Pancreas (tissue), 10 donors: ENCODE results near the gene TSPAN9. TPM values are rescaled to one million over a fixed set of nuclear protein-coding genes. Genes with fewer than 3 reads are reported as not detected.

Experiments used
- ATAC-seq, 4 donors: fragments of 200-7000 bp; cut with Tn5 transposase; one replicate each; pipeline versions ENCODE4 v1.8.0 to v1.9.1; 2020; ENCODE audit warnings: mild to moderate bottlenecking in 4 of 4, moderate library complexity in 4 of 4
- DNase-seq, 6 donors: peaks; one replicate each; pipeline ENCODE4 v3.0.0-alpha.2; 2020
- FAIRE-seq: peaks from 2 replicates; lab custom pipeline; 2012; peaks lifted over from hg19 to GRCh38; lab: Jason Lieb, UNC
- H3K27ac ChIP-seq, 4 donors: fragments of 200-600 bp; sonication (generic); 1 replicate in 3 of 4; 2 replicates in 1 of 4; pipeline versions ENCODE4 v1.5.0 to v1.8.0; 2020
- H3K27me3 ChIP-seq, 4 donors: fragments of 200-600 bp; one replicate each; pipeline ENCODE4 v1.8.0; 2021
- H3K36me3 ChIP-seq, 3 donors: fragments of 200-600 bp; sonication (generic) in 1 of 3; one replicate each; pipeline versions ENCODE4 v1.5.0 to v1.8.0; 2020 to 2021
- H3K4me1 ChIP-seq, 3 donors: fragments of 200-600 bp; one replicate each; pipeline ENCODE4 v1.8.0; 2021
- H3K4me3 ChIP-seq, 4 donors: fragments of 200-600 bp; sonication (generic) in 2 of 4; one replicate each; pipeline versions ENCODE4 v1.5.0 to v1.8.0; 2020 to 2021
- H3K9me3 ChIP-seq, 4 donors: fragments of 200-600 bp; one replicate each; pipeline ENCODE4 v1.8.0; 2021
- CTCF ChIP-seq, 4 donors: fragments of 200-600 bp; sonication (generic) in 3 of 4; IDR thresholded peaks; one replicate each; pipeline versions ENCODE4 v1.5.0 to v1.8.0; 2021; ENCODE audit warnings: antibody characterized with exemption in 4 of 4
- WGBS, 2 donors: extraction: QIAGEN DNeasy Blood & Tissue Kit; methylation state at CpG; one replicate each; pipeline ENCODE4 v1.1.7; 2013; 5-methylcytosine and 5-hydroxymethylcytosine counted together
- intact Hi-C, 3 donors: fragments of 100-400 bp; cut with DNase I; formaldehyde crosslinking; loops; one replicate each; pipeline versions ENCODE4 v1.11.1 to v1.14.2; 2022
- polyA plus RNA-seq, 2 donors: library from polyadenylated mRNA; stranded (reverse); fragments of 200-250 nt; gene quantifications; one replicate each; pipeline ENCODE4 v1.2.3, GENCODE V29; 2013
- total RNA-seq, 6 donors: library from RNA; stranded (reverse); fragmentation: NEBNext Ultra II Directional in 4 of 6; extraction: Animal tissue kit (Norgen Biotek cat#: 25700) in 4 of 6; gene quantifications; one replicate each; pipeline versions ENCODE4 v1.2.1 to v1.2.4, GENCODE V29; 2021 to 2023
- donor health status: healthy with polysubstance abuse.
- donor health status: DM: no; HTN: no; CAD: no; lungs with moderate emphysema.
- donor health status: DM: no; HTN: no; CAD: no.
- donor health status: control.
- donor health status: control.
- donor health status: Bipolar disorder and iron deficiency.
- donor health status: DM: yes; HTN: yes; CAD: no.
- donor health status: DM: no; HTN: no; CAD: no.
- donor health status: DM: no; HTN: no; CAD: no.
- donor health status: DM: yes; HTN: yes; CAD: no.

The TSPAN9 gene
- total and polyA plus RNA-seq, 8 donors = 7.8 to 19.5 (median 13.0) TPM

DNA sequence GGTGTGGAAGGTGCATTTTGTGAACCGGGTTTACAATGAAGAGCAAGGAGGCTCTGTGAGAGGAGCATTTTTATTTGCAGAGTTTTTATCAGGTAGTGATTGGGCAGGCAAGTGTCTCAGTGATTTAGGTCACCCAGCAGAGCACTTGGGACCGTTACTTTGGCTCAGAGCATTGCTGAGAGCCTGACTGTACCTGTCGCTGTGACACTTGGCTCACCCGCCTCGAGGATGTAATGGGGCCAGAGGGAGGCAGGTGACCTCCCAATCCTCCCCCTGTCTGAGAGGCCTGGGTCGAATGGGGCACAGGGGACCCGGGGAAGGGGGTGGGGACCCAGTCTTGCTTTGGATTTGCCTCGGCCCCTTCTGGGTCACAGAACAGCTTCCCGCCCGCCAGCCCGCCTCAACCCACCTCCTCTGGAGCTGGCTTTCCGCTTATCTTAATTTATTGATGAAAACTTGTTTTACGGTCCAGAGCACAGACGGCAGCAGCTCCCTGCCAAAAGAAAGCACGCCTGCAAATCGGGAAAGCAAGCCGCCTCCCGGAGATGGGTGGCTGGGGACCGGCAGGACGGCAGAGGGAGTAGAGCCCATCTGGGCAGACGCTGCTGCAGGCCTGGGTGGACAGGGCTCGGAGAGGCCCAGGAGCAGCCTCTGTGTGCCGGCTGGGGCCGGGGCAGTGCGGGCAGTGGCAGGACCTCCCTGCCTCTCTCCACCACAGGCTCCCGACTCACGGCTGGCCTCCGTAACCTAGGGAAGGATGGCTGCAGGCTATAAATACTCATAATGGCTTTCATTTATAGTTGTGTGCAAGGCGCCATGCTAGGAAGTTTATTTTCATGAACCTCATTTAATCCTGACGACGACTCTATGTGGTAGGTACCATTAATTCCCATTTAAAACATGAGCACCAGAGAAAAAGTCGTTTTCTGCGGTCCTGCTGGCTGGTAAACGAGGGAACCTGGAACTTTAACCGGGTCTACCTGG is 187.1 kb downstream of the TSPAN9 start:
- no peaks in the 10 kb centered on the region for H3K27me3 ChIP-seq
- H3K9me3 ChIP-seq = no peaks in the 10 kb centered on the region
- DNase-seq (no peak), ATAC-seq (no peak), FAIRE-seq (no peak)
- H3K27ac ChIP-seq = no peak overlapping the region
- WGBS, 2 donors = 77 to 86% methylated on average over 35 of the region's 35 CpGs
- no peak overlapping the region for H3K4me3 ChIP-seq
- H3K36me3 ChIP-seq = no peaks in the 10 kb centered on the region
- no peak for TF ChIP-seq CTCF (IDR thresholded peaks at IDR 0.05)
- H3K4me1 ChIP-seq = no peaks in the 10 kb centered on the region
- intact Hi-C loops = no loop called here

GRCh38 chr12:3265406-3265805 is 188.2 kb downstream of the TSPAN9 start:
- no peaks in the 10 kb centered on the region for H3K4me1 ChIP-seq
- no peak for DNase-seq

GRCh38 chr12:3266638-3267037 is 189.5 kb downstream of the TSPAN9 start:
- H3K27ac ChIP-seq = no peak overlapping the region
- no peak overlapping the region for H3K4me3 ChIP-seq
- TF ChIP-seq CTCF (IDR thresholded peaks at IDR 0.05) = no peak
- WGBS, 2 donors = 82 to 90% methylated on average over 8 of the region's 8 CpGs
- ATAC-seq (no peak), FAIRE-seq (no peak), DNase-seq (no peak)
- H3K9me3 ChIP-seq = no peaks in the 10 kb centered on the region
- intact Hi-C loops = no loop called here
- no peaks in the 10 kb centered on the region for H3K4me1 ChIP-seq
- H3K27me3 ChIP-seq = no peaks in the 10 kb centered on the region
- H3K36me3 ChIP-seq = no peaks in the 10 kb centered on the region

More at GRCh38 chr12:3265406-3265805, 188.2 kb downstream of the TSPAN9 start:
- FAIRE-seq (no peak), ATAC-seq (no peak)
- no peak for TF ChIP-seq CTCF (IDR thresholded peaks at IDR 0.05)
- intact Hi-C loops = no loop called here
- H3K27ac ChIP-seq = no peak overlapping the region
- WGBS, 2 donors = 92 to 94% methylated on average over 8 of the region's 8 CpGs
- no peaks in the 10 kb centered on the region for H3K36me3 ChIP-seq
- H3K4me3 ChIP-seq = no peak overlapping the region
- H3K9me3 ChIP-seq = no peaks in the 10 kb centered on the region
- no peaks in the 10 kb centered on the region for H3K27me3 ChIP-seq

DNA sequence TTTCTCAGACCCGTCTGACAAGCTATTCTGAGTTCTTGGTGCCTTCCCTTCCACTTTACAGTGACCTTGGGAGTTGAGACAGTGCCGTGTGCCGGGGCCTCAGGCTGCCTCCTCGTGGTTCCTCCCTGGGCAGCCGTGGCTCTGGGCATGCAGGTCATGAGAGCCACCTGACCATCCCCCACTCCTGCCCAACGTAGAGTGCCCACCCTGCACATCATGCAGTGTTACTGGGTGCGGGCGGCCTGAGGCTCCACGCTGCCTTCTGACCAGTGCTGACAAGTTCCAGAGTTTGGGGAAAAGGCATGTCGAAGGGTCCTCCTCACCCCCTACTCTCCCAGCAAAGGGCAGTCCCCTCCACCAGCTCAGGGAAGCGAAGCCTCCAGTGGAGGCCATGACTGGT is 190.5 kb downstream of the TSPAN9 start:
- no peak overlapping the region for H3K27ac ChIP-seq
- H3K9me3 ChIP-seq = no peaks in the 10 kb centered on the region
- ATAC-seq (no peak), FAIRE-seq (no peak), DNase-seq (no peak)
- WGBS, 2 donors = 80 to 86% methylated on average over 11 of the region's 11 CpGs
- no peak overlapping the region for H3K4me3 ChIP-seq
- intact Hi-C loops = no loop called here
- TF ChIP-seq CTCF (IDR thresholded peaks at IDR 0.05) = no peak
- H3K4me1 ChIP-seq = no peaks in the 10 kb centered on the region
- H3K27me3 ChIP-seq = no peaks in the 10 kb centered on the region
- no peaks in the 10 kb centered on the region for H3K36me3 ChIP-seq

DNA sequence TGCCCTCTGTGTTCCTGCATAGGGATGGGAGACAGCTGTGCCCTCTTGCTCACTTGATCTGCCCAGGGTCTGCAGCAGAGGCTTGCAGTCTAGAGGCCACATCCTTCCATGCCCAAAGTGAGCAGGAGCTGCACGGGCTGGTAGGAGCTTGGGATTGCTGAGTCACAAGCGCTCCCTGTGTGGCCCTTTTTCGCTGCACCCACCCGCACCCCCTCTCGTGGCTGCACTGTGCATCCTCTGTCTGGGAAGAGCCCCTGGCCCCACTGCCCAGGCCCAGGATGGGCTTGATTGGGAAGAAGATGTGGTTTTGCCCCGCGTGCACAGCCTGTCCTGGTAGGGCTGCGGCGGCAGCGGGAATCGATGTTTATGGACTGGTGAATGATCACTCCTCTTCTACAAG is 192.4 kb downstream of the TSPAN9 start:
- Histone ChIP-seq H3K4me1 (no peaks in the 10 kb centered on the region), H3K27ac (no peak overlapping the region), H3K9me3 (no peaks in the 10 kb centered on the region), H3K27me3 (no peaks in the 10 kb centered on the region), H3K36me3 (no peaks in the 10 kb centered on the region), H3K4me3 (no peak overlapping the region)
- ATAC-seq (no peak), FAIRE-seq (no peak), DNase-seq (no peak)
- intact Hi-C loops = no loop called here
- 79 to 90% methylated on average over 11 of the region's 11 CpGs for WGBS, 2 donors
- no peak for TF ChIP-seq CTCF (IDR thresholded peaks at IDR 0.05)
